Endodermal cell (in vitro differentiated cells): ENCODE data around the gene RHEBL1. TPM values are rescaled to one million over a fixed set of nuclear protein-coding genes. Genes with fewer than 3 reads are reported as not detected.

Experiments used
- DNase-seq: peaks from one replicate; pipeline ENCODE4 v3.0.0-alpha.2; 2017
- H3K27ac ChIP-seq: 2 replicates; pipeline ENCODE4 v1.5.1; 2013; ENCODE audit warnings: mild to moderate bottlenecking, low read depth, low read length, moderate library complexity
- H3K27me3 ChIP-seq: 2 replicates; pipeline ENCODE4 v1.6.1; 2013; ENCODE audit warnings: mild to moderate bottlenecking, low read length, moderate library complexity; ENCODE audit not compliant: insufficient read depth, control insufficient read depth, poor library complexity, severe bottlenecking
- H3K36me3 ChIP-seq: 2 replicates; pipeline ENCODE4 v1.7.0; 2013; ENCODE audit warnings: mild to moderate bottlenecking, low read length, moderate library complexity; ENCODE audit not compliant: control insufficient read depth, insufficient read depth
- H3K4me1 ChIP-seq: one replicate; pipeline ENCODE4 v1.7.0; 2013; ENCODE audit warnings: low read length; ENCODE audit not compliant: control insufficient read depth, insufficient read depth
- H3K4me3 ChIP-seq: 2 replicates; pipeline ENCODE4 v1.5.1; 2013; ENCODE audit warnings: mild to moderate bottlenecking, low read length, moderate library complexity
- H3K9ac ChIP-seq: 2 replicates; pipeline ENCODE4 v1.6.1; 2013; ENCODE audit warnings: mild to moderate bottlenecking, low read length, moderate library complexity; ENCODE audit not compliant: poor library complexity, severe bottlenecking; ENCODE audit errors: extremely low read depth
- H3K9me3 ChIP-seq: 2 replicates; pipeline ENCODE4 v1.6.1; 2013; ENCODE audit warnings: mild to moderate bottlenecking, low read length, moderate library complexity; ENCODE audit not compliant: control insufficient read depth
- H3K27ac Mint-ChIP-seq: 2 replicates; pipeline ENCODE4 v1.8.0; 2020; ENCODE audit warnings: mixed read lengths
- H3K27me3 Mint-ChIP-seq: 2 replicates; pipeline ENCODE4 v1.8.0; 2021; ENCODE audit warnings: mild to moderate bottlenecking, mixed read lengths; ENCODE audit not compliant: insufficient read depth
- H3K36me3 Mint-ChIP-seq: 2 replicates; pipeline ENCODE4 v1.8.0; 2020; ENCODE audit warnings: low read depth, mixed read lengths
- H3K4me1 Mint-ChIP-seq: 2 replicates; pipeline ENCODE4 v1.8.0; 2020; ENCODE audit warnings: mixed read lengths
- H3K4me3 Mint-ChIP-seq: 2 replicates; pipeline ENCODE4 v1.8.0; 2020; ENCODE audit warnings: mild to moderate bottlenecking, moderate library complexity, mixed read lengths
- H3K9me3 Mint-ChIP-seq: 2 replicates; pipeline ENCODE4 v1.8.0; 2020; ENCODE audit warnings: mild to moderate bottlenecking, mixed read lengths
- WGBS, 2 experiments: methylation state at CpG; one replicate each; pipeline versions ENCODE4 v1.1.5 to v1.1.7; 2013; ENCODE audit warnings: missing lambda C conversion rate in 2 of 2, mixed read lengths in 1 of 2; ENCODE audit not compliant: insufficient coverage in 1 of 2, insufficient read length in 1 of 2; 5-methylcytosine and 5-hydroxymethylcytosine counted together
- total RNA-seq, 2 donors: library from RNA; stranded (reverse); fragmentation: NEBNext Ultra II Directional in 1 of 2; extraction: Animal tissue kit (Norgen Biotek cat#: 25700) in 1 of 2; gene quantifications; 2 replicates in 1 of 2; 3 replicates in 1 of 2; pipeline ENCODE4 v1.2.1, GENCODE V29; 2021
- TF ChIP-seq, protein P1 (sequence below): fragments of 200-600 bp; sonication (generic); conservative IDR thresholded peaks from 2 replicates; pipeline ENCODE4 v1.5.0; 2021; ENCODE audit warnings: antibody characterized with exemption, mild to moderate bottlenecking

The RHEBL1 gene
- total RNA-seq, 2 donors from 2014 or later = 2.5 to 3.2 TPM

DNA sequence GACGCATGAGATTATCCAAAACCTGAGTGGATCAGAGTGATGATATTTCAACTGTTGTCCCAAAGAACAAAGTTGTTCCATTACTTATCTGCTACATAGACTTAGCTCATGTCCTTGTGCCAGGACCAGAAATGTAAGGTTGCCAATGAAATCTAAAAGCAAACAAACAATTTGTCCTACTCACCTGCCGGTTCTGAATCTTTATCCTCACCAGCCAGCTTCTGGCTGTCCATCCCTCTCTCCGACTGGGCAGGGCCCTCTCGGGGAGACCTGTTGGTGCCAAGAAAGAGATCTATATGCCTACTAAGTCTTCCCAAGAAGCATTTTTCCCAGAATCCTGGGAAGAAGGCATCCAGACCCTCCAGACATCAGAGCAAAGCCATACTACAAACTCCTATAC is 14.7 kb downstream of the RHEBL1 start:
- H3K27me3 Mint-ChIP-seq = no peaks in the 10 kb centered on the region
- H3K9me3 Mint-ChIP-seq = no peaks in the 10 kb centered on the region
- H3K36me3 Mint-ChIP-seq = peaks cover 56% of the 10 kb centered on the region
- H3K4me3 Mint-ChIP-seq = no peak overlapping the region
- Histone ChIP-seq H3K27me3 (no peaks in the 10 kb centered on the region), H3K9me3 (no peaks in the 10 kb centered on the region), H3K27ac (no peak overlapping the region), H3K9ac (no peak overlapping the region), H3K4me1 (peaks cover 4% of the 10 kb centered on the region), H3K36me3 (peaks cover 53% of the 10 kb centered on the region), H3K4me3 (no peak overlapping the region)
- TF ChIP-seq, protein P1, sequence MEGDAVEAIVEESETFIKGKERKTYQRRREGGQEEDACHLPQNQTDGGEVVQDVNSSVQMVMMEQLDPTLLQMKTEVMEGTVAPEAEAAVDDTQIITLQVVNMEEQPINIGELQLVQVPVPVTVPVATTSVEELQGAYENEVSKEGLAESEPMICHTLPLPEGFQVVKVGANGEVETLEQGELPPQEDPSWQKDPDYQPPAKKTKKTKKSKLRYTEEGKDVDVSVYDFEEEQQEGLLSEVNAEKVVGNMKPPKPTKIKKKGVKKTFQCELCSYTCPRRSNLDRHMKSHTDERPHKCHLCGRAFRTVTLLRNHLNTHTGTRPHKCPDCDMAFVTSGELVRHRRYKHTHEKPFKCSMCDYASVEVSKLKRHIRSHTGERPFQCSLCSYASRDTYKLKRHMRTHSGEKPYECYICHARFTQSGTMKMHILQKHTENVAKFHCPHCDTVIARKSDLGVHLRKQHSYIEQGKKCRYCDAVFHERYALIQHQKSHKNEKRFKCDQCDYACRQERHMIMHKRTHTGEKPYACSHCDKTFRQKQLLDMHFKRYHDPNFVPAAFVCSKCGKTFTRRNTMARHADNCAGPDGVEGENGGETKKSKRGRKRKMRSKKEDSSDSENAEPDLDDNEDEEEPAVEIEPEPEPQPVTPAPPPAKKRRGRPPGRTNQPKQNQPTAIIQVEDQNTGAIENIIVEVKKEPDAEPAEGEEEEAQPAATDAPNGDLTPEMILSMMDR = no peak
- DNase-seq = no peak
- H3K4me1 Mint-ChIP-seq = peaks cover 39% of the 10 kb centered on the region
- 97 to 100% methylated on average over 4 of the region's 4 CpGs for WGBS, 2 experiments
- peak overlapping the region; percentile 67 for H3K27ac Mint-ChIP-seq

DNA sequence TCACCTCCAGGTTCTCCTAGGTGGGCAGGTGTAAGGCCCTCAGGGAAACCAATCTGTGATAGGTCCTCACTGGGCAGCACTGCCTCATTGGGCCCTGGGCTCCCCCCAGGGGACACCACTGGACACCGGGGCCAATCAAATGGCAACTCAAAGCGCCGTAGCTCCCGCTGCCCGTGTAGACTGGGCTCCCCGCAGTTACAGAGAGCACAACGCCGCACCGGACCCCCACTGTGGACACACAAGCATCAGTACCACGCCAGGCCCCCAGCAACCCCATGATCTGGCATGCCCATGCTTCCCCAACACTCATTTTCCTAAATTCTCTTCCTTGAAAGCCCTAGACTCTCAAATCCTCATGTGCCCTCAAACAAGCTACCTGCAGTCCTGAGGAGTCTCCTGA is 15.3 kb downstream of the RHEBL1 start:
- H3K4me1 ChIP-seq = peaks cover 4% of the 10 kb centered on the region
- peaks cover 59% of the 10 kb centered on the region for H3K36me3 ChIP-seq
- no peak for DNase-seq
- H3K27me3 Mint-ChIP-seq = no peaks in the 10 kb centered on the region
- H3K27ac Mint-ChIP-seq = no peak overlapping the region
- no peaks in the 10 kb centered on the region for H3K9me3 ChIP-seq
- no peaks in the 10 kb centered on the region for H3K9me3 Mint-ChIP-seq
- H3K4me3 ChIP-seq = no peak overlapping the region
- peaks cover 60% of the 10 kb centered on the region for H3K36me3 Mint-ChIP-seq
- H3K9ac ChIP-seq = no peak overlapping the region
- H3K27me3 ChIP-seq = no peaks in the 10 kb centered on the region
- H3K4me3 Mint-ChIP-seq = no peak overlapping the region
- WGBS, 2 experiments = 93 to 100% methylated on average over 1 to 10 of the region's 10 CpGs
- no peak overlapping the region for H3K27ac ChIP-seq
- TF ChIP-seq, protein P1 = no peak
- peaks cover 39% of the 10 kb centered on the region for H3K4me1 Mint-ChIP-seq

DNA sequence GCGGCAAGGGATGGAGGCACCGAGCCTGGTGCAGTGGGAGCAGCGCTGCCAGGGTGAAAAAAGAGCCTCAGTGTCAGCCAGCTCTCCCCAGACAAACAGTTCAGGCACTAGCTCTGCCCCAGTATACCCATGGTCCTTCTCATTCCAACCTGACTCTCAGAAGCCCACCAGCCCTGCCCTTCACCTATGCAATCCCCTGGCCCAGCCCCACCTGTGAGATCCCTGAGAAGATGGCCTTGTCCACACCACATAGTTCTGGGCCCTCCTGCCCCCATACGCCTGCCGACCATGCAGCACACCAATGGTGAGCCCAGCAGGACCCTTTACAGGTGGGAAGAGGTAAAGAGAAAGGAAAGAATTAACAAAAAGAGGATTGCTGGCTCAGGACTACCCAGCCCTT is 15.7 kb downstream of the RHEBL1 start:
- Mint-ChIP-seq H3K27ac (no peak overlapping the region), H3K27me3 (no peaks in the 10 kb centered on the region), H3K4me1 (peaks cover 38% of the 10 kb centered on the region), H3K9me3 (no peaks in the 10 kb centered on the region), H3K36me3 (peaks cover 64% of the 10 kb centered on the region), H3K4me3 (no peak overlapping the region)
- Histone ChIP-seq H3K4me3 (no peak overlapping the region), H3K9ac (no peak overlapping the region), H3K36me3 (peaks cover 63% of the 10 kb centered on the region), H3K4me1 (peaks cover 4% of the 10 kb centered on the region), H3K27ac (no peak overlapping the region), H3K9me3 (no peaks in the 10 kb centered on the region), H3K27me3 (no peaks in the 10 kb centered on the region)
- TF ChIP-seq, protein P1 = no peak
- DNase-seq = no peak
- 96 to 100% methylated on average over 5 of the region's 5 CpGs for WGBS, 2 experiments
